K562 (cell line): Measurements from ENCODE around the gene TUBB4B. TPM values are rescaled to one million over a fixed set of nuclear protein-coding genes. Genes with fewer than 3 reads are reported as not detected.
A peak's percentile ranks its signal among the peaks of the same experiment; 100 is the strongest.

Experiments
- ATAC-seq: fragments of 200-7000 bp; cut with Tn5 transposase; 3 replicates; pipeline ENCODE4 v1.9.1; 2020; ENCODE audit warnings: moderate library complexity
- BruUV-seq: library from RNA; stranded (reverse); fragments of 400-500 nt; replicated peaks from 2 replicates; lab custom pipeline; 2021; lab: Mats Ljungman, UMichigan
- CTCF ChIA-PET: fragments of 300-600 bp; formaldehyde crosslinking; extraction: SDS; loops from one replicate; lab custom pipeline; 2021; ENCODE audit warnings: low intra/inter-chr PET ratio; lab: Yijun Ruan, JAX
- POLR2A ChIA-PET: fragments of 300-600, 350-650 bp; sonication (Branson Sonifier 250); formaldehyde crosslinking; extraction: SDS; loops from one replicate; lab custom pipeline; 2021; ENCODE audit warnings: antibody characterized with exemption, inconsistent platforms; lab: Yijun Ruan, JAX
- DNase-seq, 4 experiments: peaks; one replicate each; pipeline versions ENCODE4 v3.0.0 to v3.0.0-alpha.2; 2011 to 2018; ENCODE audit warnings: low spot score in 3 of 4, mixed read lengths in 3 of 4; ENCODE audit errors: extremely low read depth in 1 of 4
- FAIRE-seq: peaks from 2 replicates; lab custom pipeline; 2011; peaks lifted over from hg19 to GRCh38; lab: Jason Lieb, UNC
- H2AFZ ChIP-seq: 2 replicates; pipeline ENCODE4 v1.6.0; 2011; ENCODE audit warnings: low read depth, low read length, control low read depth, inconsistent platforms
- H3K27ac ChIP-seq: fragments of 200-600 bp; 3 replicates; pipeline ENCODE4 v1.8.0; 2011; ENCODE audit warnings: low read depth, mild to moderate bottlenecking, control low read depth, inconsistent platforms, low read length, moderate library complexity, mixed read lengths; ENCODE audit errors: extremely low read depth
- H3K27me3 ChIP-seq, 2 experiments: fragments of 300-600 bp in 1 of 2; 2 replicates in 1 of 2; 3 replicates in 1 of 2; pipeline versions ENCODE4 v1.6.0 to v1.8.0; 2011; ENCODE audit warnings: inconsistent platforms in 2 of 2, low read length in 2 of 2, mild to moderate bottlenecking in 1 of 2, mixed read lengths in 1 of 2, moderate library complexity in 1 of 2; ENCODE audit not compliant: control insufficient read depth in 2 of 2, insufficient read depth in 2 of 2
- H3K36me3 ChIP-seq: fragments of 300-600 bp; 3 replicates; pipeline ENCODE4 v1.8.0; 2011; ENCODE audit warnings: mild to moderate bottlenecking, low read length, inconsistent platforms; ENCODE audit not compliant: control insufficient read depth, insufficient read depth
- H3K4me1 ChIP-seq, 2 experiments: fragments of 200-600 bp in 1 of 2; replicated peaks in 1 of 2; 2 replicates in 1 of 2; 3 replicates in 1 of 2; pipeline versions ENCODE4 v1.5.1 to v1.8.0; 2011; ENCODE audit warnings: inconsistent platforms in 2 of 2, low read length in 2 of 2, mild to moderate bottlenecking in 1 of 2, mixed read lengths in 1 of 2, moderate library complexity in 1 of 2; ENCODE audit not compliant: control insufficient read depth in 2 of 2, insufficient read depth in 2 of 2
- H3K4me2 ChIP-seq: 2 replicates; pipeline ENCODE4 v1.6.1; 2011; ENCODE audit warnings: low read length, control low read depth, inconsistent platforms, mixed read lengths; ENCODE audit not compliant: insufficient read depth
- H3K4me3 ChIP-seq: fragments of 200-600 bp; sonication (generic), shearing (Covaris generic); 2 replicates; pipeline ENCODE4 v1.5.1; 2016; ENCODE audit warnings: control low read depth, inconsistent platforms
- H3K79me2 ChIP-seq: fragments of 200-600 bp; 3 replicates; pipeline ENCODE4 v1.8.0; 2011; ENCODE audit warnings: low read length, inconsistent platforms; ENCODE audit not compliant: control insufficient read depth, insufficient read depth
- H3K9ac ChIP-seq, 2 experiments: 2 replicates each; pipeline versions ENCODE4 v1.6.0 to v1.6.1; 2011; ENCODE audit warnings: low read depth in 2 of 2, low read length in 2 of 2, control low read depth in 1 of 2, inconsistent platforms in 1 of 2, mild to moderate bottlenecking in 1 of 2, mixed read lengths in 1 of 2; ENCODE audit not compliant: insufficient read depth in 1 of 2
- H3K9me1 ChIP-seq: one replicate; pipeline ENCODE4 v1.6.0; 2011; ENCODE audit warnings: inconsistent platforms, mild to moderate bottlenecking, low read length, moderate library complexity; ENCODE audit not compliant: control insufficient read depth, insufficient read depth
- H3K9me3 ChIP-seq: replicated peaks from 2 replicates; pipeline ENCODE4 v1.5.1; 2011; ENCODE audit warnings: low read depth, low read length, inconsistent platforms; ENCODE audit not compliant: control insufficient read depth, insufficient read depth
- H4K20me1 ChIP-seq: replicated peaks from 2 replicates; pipeline ENCODE4 v1.6.1; 2011; ENCODE audit warnings: low read length, inconsistent platforms, mixed read lengths; ENCODE audit not compliant: control insufficient read depth, insufficient read depth
- EP400 ChIP-seq: fragments of 450-650 bp; IDR thresholded peaks from 2 replicates; pipeline ENCODE4 v1.6.1; 2017; ENCODE audit warnings: antibody characterized with exemption, mild to moderate bottlenecking, moderate library complexity
- POLR2G ChIP-seq: fragments of 200-400 bp; formaldehyde crosslinking; IDR thresholded peaks from 2 replicates; pipeline ENCODE4 v1.6.1; 2017; ENCODE audit warnings: low read depth, mild to moderate bottlenecking, antibody characterized with exemption, low read length, moderate library complexity
- RBFOX2 ChIP-seq: fragments of 200-400 bp; formaldehyde crosslinking; IDR thresholded peaks from 2 replicates; pipeline ENCODE4 v1.6.1; 2017; ENCODE audit warnings: low read depth, mild to moderate bottlenecking, low read length, moderate library complexity
- RBM22 ChIP-seq: fragments of 200-400 bp; formaldehyde crosslinking; IDR thresholded peaks from 2 replicates; pipeline ENCODE4 v1.6.1; 2018; ENCODE audit warnings: low read length, low read depth; ENCODE audit not compliant: poor library complexity, severe bottlenecking
- RBM39 ChIP-seq: fragments of 200-400 bp; formaldehyde crosslinking; optimal IDR thresholded peaks from 2 replicates; pipeline ENCODE3; 2018; ENCODE audit warnings: low read depth, low read length
- SAFB2 ChIP-seq: fragments of 200-400 bp; formaldehyde crosslinking; IDR thresholded peaks from 2 replicates; pipeline ENCODE4 v1.6.1; 2018; ENCODE audit warnings: borderline replicate concordance, low read length, low read depth, moderate library complexity; ENCODE audit not compliant: severe bottlenecking
- ZBTB7A ChIP-seq: IDR thresholded peaks from 2 replicates; pipeline ENCODE4 v1.6.1; 2011; ENCODE audit warnings: low read depth, mild to moderate bottlenecking, low read length, moderate library complexity, borderline replicate concordance; ENCODE audit not compliant: control insufficient read depth
- WGBS: fragments of 100-300 bp; shearing (Covaris generic); methylation state at CpG from one replicate; pipeline ENCODE4 v1.1.6; 2016; ENCODE audit warnings: low coverage, mixed read lengths; ENCODE audit not compliant: insufficient coverage; ENCODE audit errors: missing lambda C conversion rate; 5-methylcytosine and 5-hydroxymethylcytosine counted together
- in situ Hi-C: fragments of 300-500 bp; cut with MboI; formaldehyde crosslinking; loops from 4 replicates; pipeline ENCODE4 v1.15.0; 2018; ENCODE audit warnings: inconsistent platforms, mixed read lengths
- intact Hi-C: fragments of 100-400 bp; cut with micrococcal nuclease; formaldehyde crosslinking; loops from 2 replicates; pipeline ENCODE4 v1.14.2; 2022
- polyA plus RNA-seq, 8 experiments: library from polyadenylated mRNA; depleted of rRNA in 4 of 8; stranded (reverse) in 5 of 8; unstranded in 3 of 8; fragments of >200 nt; fragmentation: Nextera tagmentation in 2 of 8; fragmentation: Illumina TruSeq in 1 of 8; extraction: Ambion mirVana in 2 of 8; extraction: Trizol in 1 of 8; gene quantifications; 2 replicates each; pipeline versions ENCODE4 v1.2.1 to v1.2.3, GENCODE V29; 2011 to 2014; ENCODE audit warnings: inconsistent platforms in 1 of 8, missing spikeins in 1 of 8
- total RNA-seq, 7 experiments: library from RNA; depleted of rRNA in 6 of 7; stranded (reverse); fragments of >200 nt in 6 of 7; fragmentation: Illumina TruSeq in 2 of 7; extraction: Trizol in 2 of 7; gene quantifications; 2 replicates each; pipeline versions ENCODE4 v1.2.1 to v1.2.3, GENCODE V29; 2011 to 2021; ENCODE audit warnings: low replicate concordance in 1 of 7
- TF ChIP-seq, protein P1 (sequence below): fragments of 250-450 bp; sonication (Bioruptor Pico); IDR thresholded peaks from 2 replicates; pipeline ENCODE4 v1.5.0; 2022; ENCODE audit warnings: mild to moderate bottlenecking
- TF ChIP-seq, protein P2 (sequence below): fragments of 450-650 bp; IDR thresholded peaks from 2 replicates; pipeline ENCODE4 v1.6.1; 2016; ENCODE audit warnings: mild to moderate bottlenecking
- TF ChIP-seq, protein P3 (sequence below): sonication (generic); formaldehyde crosslinking; IDR thresholded peaks from 2 replicates; pipeline ENCODE4 v1.8.1; 2023; ENCODE audit warnings: mild to moderate bottlenecking, missing genetic modification reagents

The TUBB4B gene
- total and polyA plus RNA-seq, 9 of the 15 experiments (the other 6 are each of a cell fraction or from before 2014, with no cell fraction given) = 24.1 to 443 (median 268) TPM

DNA sequence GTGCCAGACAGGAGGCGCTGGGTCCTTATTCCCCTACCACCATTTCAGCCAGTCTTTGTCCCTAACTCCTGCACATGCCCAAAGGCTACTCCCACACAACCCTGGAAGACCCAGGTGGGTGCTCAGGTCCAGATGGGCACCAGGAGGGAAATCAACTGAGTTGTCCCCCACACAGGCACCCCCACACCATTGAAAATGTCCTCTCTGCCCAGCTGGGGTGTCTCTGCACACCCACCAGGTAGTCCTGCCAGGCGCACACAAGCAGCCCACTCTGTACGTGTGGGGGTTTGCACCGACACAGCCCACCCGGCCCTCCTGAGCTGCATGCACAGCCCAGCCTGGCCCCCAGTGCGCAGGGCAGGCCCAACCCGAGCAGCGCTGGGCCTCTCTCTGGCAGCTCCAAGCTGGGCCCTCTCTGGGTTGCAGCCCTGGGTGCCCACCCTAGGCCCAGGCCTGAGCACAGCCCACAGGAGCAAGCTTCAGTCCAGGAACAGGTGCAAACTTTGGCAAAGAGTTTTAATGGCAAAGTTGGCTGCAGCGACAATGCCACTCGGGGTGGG, 21.2 kb upstream of the TUBB4B start (continued):
- TF ChIP-seq, protein P1, sequence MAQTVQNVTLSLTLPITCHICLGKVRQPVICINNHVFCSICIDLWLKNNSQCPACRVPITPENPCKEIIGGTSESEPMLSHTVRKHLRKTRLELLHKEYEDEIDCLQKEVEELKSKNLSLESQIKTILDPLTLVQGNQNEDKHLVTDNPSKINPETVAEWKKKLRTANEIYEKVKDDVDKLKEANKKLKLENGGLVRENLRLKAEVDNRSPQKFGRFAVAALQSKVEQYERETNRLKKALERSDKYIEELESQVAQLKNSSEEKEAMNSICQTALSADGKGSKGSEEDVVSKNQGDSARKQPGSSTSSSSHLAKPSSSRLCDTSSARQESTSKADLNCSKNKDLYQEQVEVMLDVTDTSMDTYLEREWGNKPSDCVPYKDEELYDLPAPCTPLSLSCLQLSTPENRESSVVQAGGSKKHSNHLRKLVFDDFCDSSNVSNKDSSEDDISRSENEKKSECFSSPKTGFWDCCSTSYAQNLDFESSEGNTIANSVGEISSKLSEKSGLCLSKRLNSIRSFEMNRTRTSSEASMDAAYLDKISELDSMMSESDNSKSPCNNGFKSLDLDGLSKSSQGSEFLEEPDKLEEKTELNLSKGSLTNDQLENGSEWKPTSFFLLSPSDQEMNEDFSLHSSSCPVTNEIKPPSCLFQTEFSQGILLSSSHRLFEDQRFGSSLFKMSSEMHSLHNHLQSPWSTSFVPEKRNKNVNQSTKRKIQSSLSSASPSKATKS (CRISPR knock-in tag) = no peak

DNA sequence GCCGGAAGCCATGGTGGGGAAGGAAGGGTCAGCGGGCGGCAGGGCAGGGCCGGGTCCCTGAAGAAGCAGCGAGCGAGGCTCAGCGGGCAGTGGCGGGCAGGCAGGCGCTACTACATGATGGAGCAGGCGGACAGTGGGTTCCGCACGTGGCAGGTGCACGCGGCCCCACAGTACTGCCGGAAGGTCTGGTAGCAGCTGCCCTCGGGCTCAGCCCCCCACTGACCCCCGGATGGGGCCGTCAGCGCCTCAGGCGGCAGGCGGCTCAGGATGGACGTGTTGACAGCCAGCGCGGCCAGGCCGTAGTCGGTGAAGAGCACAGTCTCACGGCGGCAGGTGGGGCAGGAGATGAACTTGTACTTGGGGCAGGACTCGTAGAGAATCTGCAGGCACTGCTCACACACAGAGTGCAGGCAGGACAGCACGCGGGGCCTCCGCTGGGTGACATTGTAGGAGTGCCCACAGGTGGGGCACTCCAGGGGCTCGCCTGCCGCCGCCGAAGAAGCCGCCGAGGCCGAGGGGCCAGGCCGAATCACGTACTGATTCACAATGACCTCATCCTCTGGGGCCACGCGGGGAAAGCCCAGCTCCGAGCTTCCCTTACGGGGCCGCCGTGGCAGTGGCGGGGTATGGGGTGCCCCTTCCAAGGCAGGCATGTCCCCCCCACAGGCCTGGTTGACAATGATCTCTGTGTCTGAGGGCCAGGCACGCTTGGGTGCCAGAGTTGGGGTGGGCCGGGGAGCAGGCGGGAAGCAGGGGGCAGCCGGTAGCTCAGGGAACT, 20.6 kb upstream of the TUBB4B start:
- WGBS = 89% methylated on average over 43 of the region's 52 CpGs
- TF ChIP-seq SAFB2 (no peak), ZBTB7A (0 out of 2 replicates have a peak, but pooled peaks have one; percentile 14), POLR2G (peak; percentile 71), RBFOX2 (peak; percentile 39; the same call in 1 of the 2 replicates), EP400 (no peak), RBM22 (peak; percentile 56), RBM39 (no peak)
- TF ChIP-seq, protein P2, sequence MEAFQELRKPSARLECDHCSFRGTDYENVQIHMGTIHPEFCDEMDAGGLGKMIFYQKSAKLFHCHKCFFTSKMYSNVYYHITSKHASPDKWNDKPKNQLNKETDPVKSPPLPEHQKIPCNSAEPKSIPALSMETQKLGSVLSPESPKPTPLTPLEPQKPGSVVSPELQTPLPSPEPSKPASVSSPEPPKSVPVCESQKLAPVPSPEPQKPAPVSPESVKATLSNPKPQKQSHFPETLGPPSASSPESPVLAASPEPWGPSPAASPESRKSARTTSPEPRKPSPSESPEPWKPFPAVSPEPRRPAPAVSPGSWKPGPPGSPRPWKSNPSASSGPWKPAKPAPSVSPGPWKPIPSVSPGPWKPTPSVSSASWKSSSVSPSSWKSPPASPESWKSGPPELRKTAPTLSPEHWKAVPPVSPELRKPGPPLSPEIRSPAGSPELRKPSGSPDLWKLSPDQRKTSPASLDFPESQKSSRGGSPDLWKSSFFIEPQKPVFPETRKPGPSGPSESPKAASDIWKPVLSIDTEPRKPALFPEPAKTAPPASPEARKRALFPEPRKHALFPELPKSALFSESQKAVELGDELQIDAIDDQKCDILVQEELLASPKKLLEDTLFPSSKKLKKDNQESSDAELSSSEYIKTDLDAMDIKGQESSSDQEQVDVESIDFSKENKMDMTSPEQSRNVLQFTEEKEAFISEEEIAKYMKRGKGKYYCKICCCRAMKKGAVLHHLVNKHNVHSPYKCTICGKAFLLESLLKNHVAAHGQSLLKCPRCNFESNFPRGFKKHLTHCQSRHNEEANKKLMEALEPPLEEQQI = no peak
- TF ChIP-seq, protein P3, sequence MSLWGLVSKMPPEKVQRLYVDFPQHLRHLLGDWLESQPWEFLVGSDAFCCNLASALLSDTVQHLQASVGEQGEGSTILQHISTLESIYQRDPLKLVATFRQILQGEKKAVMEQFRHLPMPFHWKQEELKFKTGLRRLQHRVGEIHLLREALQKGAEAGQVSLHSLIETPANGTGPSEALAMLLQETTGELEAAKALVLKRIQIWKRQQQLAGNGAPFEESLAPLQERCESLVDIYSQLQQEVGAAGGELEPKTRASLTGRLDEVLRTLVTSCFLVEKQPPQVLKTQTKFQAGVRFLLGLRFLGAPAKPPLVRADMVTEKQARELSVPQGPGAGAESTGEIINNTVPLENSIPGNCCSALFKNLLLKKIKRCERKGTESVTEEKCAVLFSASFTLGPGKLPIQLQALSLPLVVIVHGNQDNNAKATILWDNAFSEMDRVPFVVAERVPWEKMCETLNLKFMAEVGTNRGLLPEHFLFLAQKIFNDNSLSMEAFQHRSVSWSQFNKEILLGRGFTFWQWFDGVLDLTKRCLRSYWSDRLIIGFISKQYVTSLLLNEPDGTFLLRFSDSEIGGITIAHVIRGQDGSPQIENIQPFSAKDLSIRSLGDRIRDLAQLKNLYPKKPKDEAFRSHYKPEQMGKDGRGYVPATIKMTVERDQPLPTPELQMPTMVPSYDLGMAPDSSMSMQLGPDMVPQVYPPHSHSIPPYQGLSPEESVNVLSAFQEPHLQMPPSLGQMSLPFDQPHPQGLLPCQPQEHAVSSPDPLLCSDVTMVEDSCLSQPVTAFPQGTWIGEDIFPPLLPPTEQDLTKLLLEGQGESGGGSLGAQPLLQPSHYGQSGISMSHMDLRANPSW = no peak

More for the DNA sequence above, 20.6 kb upstream of the TUBB4B start:
- ATAC-seq (no peak), DNase-seq (no peak), FAIRE-seq (no peak)
- Histone ChIP-seq H4K20me1 (no peaks in the 10 kb centered on the region), H3K9me1 (no peaks in the 10 kb centered on the region), H2AFZ (no peak overlapping the region), H3K9ac (peak overlapping the region in 1 of 2 experiments; percentile 77; a peak in 1 of 4 replicates), H3K27ac (no peak overlapping the region), H3K36me3 (peaks cover 16% of the 10 kb centered on the region; the same call in 1 of the 3 replicates), H3K4me3 (no peak overlapping the region), H3K27me3 (no peaks in the 10 kb centered on the region), H3K79me2 (peaks cover 18% of the 10 kb centered on the region; the same call in 2 of the 3 replicates), H3K4me2 (no peak overlapping the region), H3K4me1 (peaks cover 34 to 93% of the 10 kb centered on the region in 2 experiments), H3K9me3 (no peaks in the 10 kb centered on the region)
- POLR2A ChIA-PET = interaction anchor here (0.9 to 2.1 kb wide), 5 partner anchors 12 to 32 kb away, joined by 3 to 6 read pairs (median 4); partner anchors contain the start of genes ANAPC2, SSNA1 and TUBB4B
- intact Hi-C loops (no loop called here), in situ Hi-C loops (no loop called here)
- no TSS peak for BruUV-seq
- CTCF ChIA-PET = no interaction called here
